ENCODE data around the gene SLC30A1.

SLC30A1 gene

GRCh38 chr1:211605603-211606331 is 26.8 kb upstream of the SLC30A1 start:
- peaks cover 30% of the 10 kb centered on the region for H3K4me1 ChIP-seq
- H3K4me3 ChIP-seq (ENCODE audit: low read depth, low read length) = no peak overlapping the region
- no peaks in the 10 kb centered on the region; the same call in 1 of the 2 replicates for H3K36me3 ChIP-seq
- no peak for TF ChIP-seq CTCF (IDR thresholded peaks at IDR 0.05; ENCODE audit: low read depth, low read length)
- no peaks in the 10 kb centered on the region for H3K9me3 ChIP-seq
- no peaks in the 10 kb centered on the region; the same call in 1 of the 2 replicates for H3K27me3 ChIP-seq
- DNase-seq = no peak

GRCh38 chr1:211605034-211605433 is 26.1 kb upstream of the SLC30A1 start:
- DNase-seq = no peak
- no peak for TF ChIP-seq CTCF (IDR thresholded peaks at IDR 0.05; ENCODE audit: low read depth, low read length)
- Histone ChIP-seq H3K9me3 (no peaks in the 10 kb centered on the region), H3K27me3 (no peaks in the 10 kb centered on the region; the same call in 1 of the 2 replicates), H3K36me3 (no peaks in the 10 kb centered on the region; the same call in 1 of the 2 replicates), H3K4me3 (ENCODE audit: low read depth, low read length) (no peak overlapping the region), H3K4me1 (peaks cover 30% of the 10 kb centered on the region)

- DNase-seq = no peak
- Histone ChIP-seq H3K4me3 (ENCODE audit: low read depth, low read length) (no peak overlapping the region), H3K27me3 (no peaks in the 10 kb centered on the region; the same call in 1 of the 2 replicates), H3K9me3 (no peaks in the 10 kb centered on the region), H3K36me3 (no peaks in the 10 kb centered on the region; the same call in 1 of the 2 replicates), H3K4me1 (peaks cover 28% of the 10 kb centered on the region)
- TF ChIP-seq CTCF (IDR thresholded peaks at IDR 0.05; ENCODE audit: low read depth, low read length) = no peak
Measured at GRCh38 chr1:211604548-211604947, 25.6 kb upstream of the SLC30A1 start.

- DNase-seq = no peak
- Histone ChIP-seq H3K36me3 (no peaks in the 10 kb centered on the region; the same call in 1 of the 2 replicates), H3K9me3 (no peaks in the 10 kb centered on the region), H3K4me1 (peaks cover 28% of the 10 kb centered on the region), H3K4me3 (ENCODE audit: low read depth, low read length) (no peak overlapping the region), H3K27me3 (no peaks in the 10 kb centered on the region; the same call in 1 of the 2 replicates)
- no peak for TF ChIP-seq CTCF (IDR thresholded peaks at IDR 0.05; ENCODE audit: low read depth, low read length)
Measured at GRCh38 chr1:211603713-211604112, 24.8 kb upstream of the SLC30A1 start.

GRCh38 chr1:211603191-211603701 is 24.3 kb upstream of the SLC30A1 start:
- Histone ChIP-seq H3K9me3 (no peaks in the 10 kb centered on the region), H3K4me3 (ENCODE audit: low read depth, low read length) (no peak overlapping the region), H3K4me1 (peaks cover 28% of the 10 kb centered on the region), H3K27me3 (no peaks in the 10 kb centered on the region; the same call in 1 of the 2 replicates), H3K36me3 (no peaks in the 10 kb centered on the region; the same call in 1 of the 2 replicates)
- no peak for TF ChIP-seq CTCF (IDR thresholded peaks at IDR 0.05; ENCODE audit: low read depth, low read length)
- DNase-seq = no peak

All from BE2C (cell line).